Endothelial cell (in vitro differentiated cells): ENCODE results near the gene GNAI3. TPM values are rescaled to one million over a fixed set of nuclear protein-coding genes. Genes with fewer than 3 reads are reported as not detected.
A peak's percentile ranks its signal among the peaks of the same experiment; 100 is the strongest.

Source experiments
- DNase-seq: peaks from one replicate; pipeline ENCODE4 v3.0.0; 2021; ENCODE audit warnings: low spot score
- H3K27ac Mint-ChIP-seq: one replicate; pipeline ENCODE4 v1.8.0; 2021; ENCODE audit warnings: mixed read lengths, inconsistent platforms; ENCODE audit not compliant: unreplicated experiment
- H3K27me3 Mint-ChIP-seq: one replicate; pipeline ENCODE4 v1.8.0; 2021; ENCODE audit warnings: mild to moderate bottlenecking, moderate library complexity, mixed read lengths, inconsistent platforms; ENCODE audit not compliant: unreplicated experiment
- H3K36me3 Mint-ChIP-seq: one replicate; pipeline ENCODE4 v1.8.0; 2021; ENCODE audit warnings: mild to moderate bottlenecking, low read depth, mixed read lengths, inconsistent platforms; ENCODE audit not compliant: unreplicated experiment
- H3K4me1 Mint-ChIP-seq: one replicate; pipeline ENCODE4 v1.8.0; 2021; ENCODE audit warnings: mild to moderate bottlenecking, mixed read lengths, inconsistent platforms; ENCODE audit not compliant: unreplicated experiment
- H3K4me3 Mint-ChIP-seq: one replicate; pipeline ENCODE4 v1.8.0; 2021; ENCODE audit warnings: mild to moderate bottlenecking, mixed read lengths, inconsistent platforms; ENCODE audit not compliant: unreplicated experiment
- H3K9me3 Mint-ChIP-seq: one replicate; pipeline ENCODE4 v1.8.0; 2021; ENCODE audit warnings: mixed read lengths, inconsistent platforms; ENCODE audit not compliant: unreplicated experiment
- CTCF ChIP-seq: fragments of 200-600 bp; sonication (generic); IDR thresholded peaks from one replicate; pipeline ENCODE4 v1.5.0; 2021; ENCODE audit warnings: antibody characterized with exemption; ENCODE audit not compliant: unreplicated experiment
- total RNA-seq: library from RNA; stranded (reverse); fragmentation: NEBNext Ultra II Directional; extraction: Animal tissue kit (Norgen Biotek cat#: 25700); gene quantifications from one replicate; pipeline ENCODE4 v1.2.1, GENCODE V29; 2021; ENCODE audit not compliant: unreplicated experiment

The GNAI3 gene
- total RNA-seq, 1 donor from 2014 or later: 17.7 TPM

- Mint-ChIP-seq H3K36me3 (peaks cover 10% of the 10 kb centered on the region), H3K27ac (no peak overlapping the region), H3K4me1 (peaks cover 79% of the 10 kb centered on the region), H3K4me3 (peak overlapping the region; percentile 57), H3K9me3 (no peaks in the 10 kb centered on the region), H3K27me3 (peaks cover 3% of the 10 kb centered on the region)
- TF ChIP-seq CTCF: no peak
- DNase-seq: no peak
Measured at GRCh38 chr1:109557520-109557919, 9.1 kb downstream of the GNAI3 start.

DNA sequence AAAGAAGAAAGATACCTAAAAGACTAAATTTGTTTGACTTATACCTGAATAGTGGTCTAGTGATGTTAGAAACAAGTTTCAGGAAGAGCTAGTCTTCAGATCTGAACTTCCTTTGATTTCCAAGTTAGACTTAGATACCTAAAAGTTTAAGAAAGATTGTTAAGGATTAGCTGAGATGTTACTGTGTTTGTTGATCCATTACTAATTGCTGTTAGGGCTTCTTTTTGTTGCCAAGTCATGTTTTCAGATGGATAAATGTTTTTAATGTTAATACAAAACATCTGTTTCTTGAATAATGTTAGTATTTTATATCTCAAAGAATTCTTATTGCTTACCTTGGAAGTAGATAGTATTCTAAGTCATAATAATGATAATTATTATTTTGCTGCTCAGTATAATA lies 11.6 kb downstream of the GNAI3 start:
- TF ChIP-seq CTCF: no peak
- DNase-seq: no peak
- peaks cover 2% of the 10 kb centered on the region for H3K27me3 Mint-ChIP-seq
- H3K4me1 Mint-ChIP-seq: peaks cover 78% of the 10 kb centered on the region
- H3K4me3 Mint-ChIP-seq: peak overlapping the region; percentile 62
- peak overlapping the region; percentile 72 for H3K27ac Mint-ChIP-seq
- no peaks in the 10 kb centered on the region for H3K9me3 Mint-ChIP-seq
- peaks cover 6% of the 10 kb centered on the region for H3K36me3 Mint-ChIP-seq

DNA sequence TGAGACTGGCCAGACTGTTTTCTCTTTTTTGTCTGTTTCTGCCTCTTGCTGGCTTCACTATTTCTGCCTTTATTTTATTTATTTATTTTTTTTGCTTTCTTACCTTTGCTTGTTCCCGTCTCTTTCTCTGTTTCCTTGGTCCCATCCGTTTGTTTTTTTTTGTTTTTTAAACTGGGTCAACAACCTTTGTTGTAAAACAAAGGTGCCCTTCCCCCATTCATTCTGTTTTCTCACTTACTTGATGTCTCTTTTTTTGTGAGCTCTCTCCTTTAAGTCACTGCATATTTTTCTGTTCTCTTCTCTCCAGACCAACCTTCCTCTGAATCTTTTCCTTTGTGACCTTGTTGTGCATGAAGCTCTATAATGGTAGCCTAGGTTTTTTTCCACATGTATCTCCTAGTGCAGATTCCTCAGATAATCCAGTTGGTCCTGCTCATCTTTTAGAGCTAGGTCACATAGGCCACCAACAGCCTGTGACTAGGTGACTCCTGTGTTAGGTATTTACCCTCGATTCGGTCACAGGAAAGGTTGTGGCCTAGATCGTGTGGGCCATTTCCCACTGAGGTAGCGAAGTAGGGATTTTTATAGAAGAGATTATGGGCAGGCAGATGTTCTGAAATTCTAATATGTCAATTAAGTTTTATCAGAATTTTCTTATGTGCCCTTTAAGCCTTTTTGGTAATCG lies 15.9 kb downstream of the GNAI3 start:
- DNase-seq: no peak
- Mint-ChIP-seq H3K27ac (peak overlapping the region; percentile 97), H3K36me3 (peaks cover 5% of the 10 kb centered on the region), H3K9me3 (no peaks in the 10 kb centered on the region), H3K27me3 (no peaks in the 10 kb centered on the region), H3K4me1 (peaks cover 55% of the 10 kb centered on the region), H3K4me3 (peak overlapping the region; percentile 73)
- no peak for TF ChIP-seq CTCF

DNA sequence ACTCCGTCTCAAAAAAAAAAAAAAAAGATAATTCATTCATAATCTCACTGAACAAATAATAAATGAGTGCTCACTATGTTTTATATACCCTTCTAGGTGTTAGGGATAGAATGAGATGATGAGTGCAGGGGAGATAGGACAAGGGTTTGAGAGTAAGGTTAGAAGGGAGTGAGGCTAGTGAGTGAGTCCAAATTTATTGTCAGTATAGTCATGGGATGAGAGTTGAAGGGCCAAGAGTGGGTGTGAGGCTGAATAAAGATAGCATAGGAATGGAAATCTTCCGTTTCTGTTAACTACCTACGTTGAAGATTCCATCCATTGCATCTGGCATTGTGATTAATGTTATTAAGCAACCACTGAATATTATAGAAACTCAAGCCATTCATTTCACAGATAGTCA lies 16.8 kb downstream of the GNAI3 start:
- peak overlapping the region; percentile 52 for H3K4me3 Mint-ChIP-seq
- no peaks in the 10 kb centered on the region for H3K9me3 Mint-ChIP-seq
- peak overlapping the region; percentile 97 for H3K27ac Mint-ChIP-seq
- no peak for TF ChIP-seq CTCF
- DNase-seq: no peak
- no peaks in the 10 kb centered on the region for H3K27me3 Mint-ChIP-seq
- H3K36me3 Mint-ChIP-seq: peaks cover 5% of the 10 kb centered on the region
- H3K4me1 Mint-ChIP-seq: peaks cover 47% of the 10 kb centered on the region

GRCh38 chr1:109566982-109567381 lies 18.6 kb downstream of the GNAI3 start:
- Mint-ChIP-seq H3K36me3 (peaks cover 5% of the 10 kb centered on the region), H3K27me3 (no peaks in the 10 kb centered on the region), H3K4me1 (peaks cover 32% of the 10 kb centered on the region), H3K27ac (peak overlapping the region; percentile 43), H3K4me3 (no peak overlapping the region), H3K9me3 (no peaks in the 10 kb centered on the region)
- no peak for DNase-seq
- TF ChIP-seq CTCF: no peak
